GM12873 (cell line): ENCODE data around the gene SEC24A.

Experiments used
- TF ChIP-seq, protein P1 (sequence below): IDR thresholded peaks from 2 replicates; pipeline ENCODE4 v1.5.1; 2012; ENCODE audit warnings: low read depth, mild to moderate bottlenecking, moderate library complexity, low read length, control low read depth; ENCODE audit not compliant: insufficient read depth; ENCODE audit errors: missing control alignments

SEC24A gene

DNA sequence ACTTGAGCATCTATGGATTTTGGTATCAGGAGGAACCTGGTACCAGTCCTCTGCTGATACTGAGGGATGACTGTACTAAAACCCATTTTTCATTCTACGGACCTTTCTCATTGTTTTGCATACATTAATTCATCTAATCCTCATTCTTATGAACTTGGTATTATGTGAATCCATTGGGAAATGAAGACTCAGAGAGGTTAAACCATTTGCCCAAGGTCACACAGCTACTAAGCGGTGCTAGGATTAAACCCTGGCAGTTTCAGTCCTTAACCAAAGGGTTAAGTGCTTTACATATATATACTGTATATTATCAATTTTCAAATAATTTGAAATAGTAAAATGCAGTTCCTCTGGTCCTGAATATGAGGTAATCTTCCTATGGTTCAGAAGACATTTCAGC is 93.5 kb downstream of the SEC24A start:
- TF ChIP-seq, protein P1, sequence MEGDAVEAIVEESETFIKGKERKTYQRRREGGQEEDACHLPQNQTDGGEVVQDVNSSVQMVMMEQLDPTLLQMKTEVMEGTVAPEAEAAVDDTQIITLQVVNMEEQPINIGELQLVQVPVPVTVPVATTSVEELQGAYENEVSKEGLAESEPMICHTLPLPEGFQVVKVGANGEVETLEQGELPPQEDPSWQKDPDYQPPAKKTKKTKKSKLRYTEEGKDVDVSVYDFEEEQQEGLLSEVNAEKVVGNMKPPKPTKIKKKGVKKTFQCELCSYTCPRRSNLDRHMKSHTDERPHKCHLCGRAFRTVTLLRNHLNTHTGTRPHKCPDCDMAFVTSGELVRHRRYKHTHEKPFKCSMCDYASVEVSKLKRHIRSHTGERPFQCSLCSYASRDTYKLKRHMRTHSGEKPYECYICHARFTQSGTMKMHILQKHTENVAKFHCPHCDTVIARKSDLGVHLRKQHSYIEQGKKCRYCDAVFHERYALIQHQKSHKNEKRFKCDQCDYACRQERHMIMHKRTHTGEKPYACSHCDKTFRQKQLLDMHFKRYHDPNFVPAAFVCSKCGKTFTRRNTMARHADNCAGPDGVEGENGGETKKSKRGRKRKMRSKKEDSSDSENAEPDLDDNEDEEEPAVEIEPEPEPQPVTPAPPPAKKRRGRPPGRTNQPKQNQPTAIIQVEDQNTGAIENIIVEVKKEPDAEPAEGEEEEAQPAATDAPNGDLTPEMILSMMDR, result no peak

DNA sequence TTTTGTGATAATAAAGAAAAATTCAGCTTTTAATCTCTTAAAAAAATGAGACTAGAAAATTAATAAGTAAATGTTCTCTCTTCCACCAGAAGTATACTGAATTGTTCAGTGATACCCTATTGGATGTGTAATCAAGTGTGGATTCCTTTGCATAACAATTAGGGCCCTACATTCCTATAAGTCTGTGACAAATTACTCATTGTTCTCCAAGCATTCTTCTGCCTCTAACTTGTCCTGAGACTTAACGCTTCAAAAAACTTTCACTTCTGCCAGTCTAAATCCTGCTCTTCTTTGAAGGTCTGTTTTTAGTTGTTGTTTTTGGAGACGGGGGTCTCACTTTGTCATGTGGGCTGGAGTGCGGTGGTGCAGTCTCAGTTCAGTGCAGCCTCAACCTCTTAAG is 100.8 kb downstream of the SEC24A start:
- TF ChIP-seq, protein P1, result no peak

DNA sequence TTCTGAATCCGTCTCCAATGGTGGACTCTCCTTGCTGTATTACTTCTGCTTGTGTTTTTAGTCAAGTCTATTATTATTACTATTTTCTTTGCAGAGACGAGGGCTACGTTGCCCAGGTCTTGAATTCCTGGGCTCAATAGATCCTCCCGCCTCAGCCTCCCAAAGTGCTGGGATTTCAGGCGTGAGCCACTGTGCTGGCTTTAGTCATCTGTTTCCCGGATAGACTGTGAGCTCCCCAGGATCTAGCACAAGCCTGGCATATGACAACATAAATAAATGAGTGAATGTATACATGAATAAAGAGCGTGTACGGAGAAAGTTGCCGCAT is 109.6 kb downstream of the SEC24A start:
- TF ChIP-seq, protein P1, result no peak

DNA sequence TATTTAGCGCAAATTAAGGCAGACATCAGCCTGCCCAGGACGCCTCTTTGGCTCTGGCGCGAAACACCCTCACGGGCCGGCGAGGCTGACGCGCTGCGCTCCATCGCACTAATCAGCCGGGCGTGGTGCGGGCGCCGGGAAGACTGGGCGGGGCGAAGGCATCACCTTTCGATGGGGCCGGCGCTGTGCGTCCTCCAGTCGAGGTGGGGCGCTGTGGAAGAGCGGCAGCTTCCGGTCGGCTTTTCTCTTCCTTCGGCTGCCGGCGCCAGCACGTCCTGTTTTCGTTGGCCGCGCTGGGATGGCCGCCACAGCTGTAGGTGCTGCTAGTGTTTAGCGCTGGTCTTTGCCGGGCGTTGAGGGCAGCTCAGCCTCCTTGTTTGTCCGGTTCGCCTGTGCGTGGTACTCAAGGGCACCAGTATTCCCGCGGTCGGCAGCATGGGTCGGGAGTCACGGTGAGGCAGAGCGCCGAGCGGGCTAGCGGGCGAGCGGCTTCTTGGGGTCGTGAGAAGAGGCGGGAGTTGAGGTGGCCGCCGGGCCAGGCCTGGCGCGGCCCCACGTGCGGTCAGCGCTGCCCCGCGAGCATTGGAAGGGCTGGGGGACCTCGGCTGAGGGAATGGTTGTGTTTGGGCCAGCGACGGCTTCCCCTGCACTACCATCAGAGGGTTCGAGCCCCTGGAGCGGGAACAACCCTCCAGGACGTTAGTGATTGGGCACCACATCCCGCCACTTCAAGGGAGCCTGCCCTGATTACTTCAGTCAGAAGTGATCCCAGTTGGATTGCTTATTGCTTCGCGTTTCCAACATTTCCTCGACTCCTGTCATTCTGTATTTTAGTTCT is 110.1 kb downstream of the SEC24A start, which contains the start of gene DDX46:
Gene DDX46, plus strand, starts transcription at position 276 of the 838 bp plus-strand sequence. Its CDS starts 160 bp downstream, at position 436.
- TF ChIP-seq, protein P1, result peak; percentile 77

DNA sequence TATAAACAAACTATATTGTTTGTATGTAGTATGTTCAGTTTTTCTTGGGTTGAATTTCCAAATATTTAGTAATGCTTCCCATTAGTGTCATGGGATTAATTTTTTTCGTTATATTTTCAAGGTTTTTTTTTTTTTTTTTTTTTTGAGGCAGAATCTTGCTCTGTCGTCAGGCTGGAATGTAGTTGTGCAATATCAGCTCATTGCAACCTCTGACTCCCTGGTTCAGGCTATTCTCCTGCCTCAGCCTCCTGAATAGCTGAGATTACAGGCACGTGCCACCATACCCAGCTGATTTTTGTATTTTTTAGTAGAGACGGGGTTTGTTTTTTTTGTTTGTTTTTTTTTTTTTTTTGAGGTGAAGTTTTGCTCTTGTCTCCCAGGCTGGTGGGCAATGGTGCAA is 120.6 kb downstream of the SEC24A start:
- TF ChIP-seq, protein P1, result no peak

DNA sequence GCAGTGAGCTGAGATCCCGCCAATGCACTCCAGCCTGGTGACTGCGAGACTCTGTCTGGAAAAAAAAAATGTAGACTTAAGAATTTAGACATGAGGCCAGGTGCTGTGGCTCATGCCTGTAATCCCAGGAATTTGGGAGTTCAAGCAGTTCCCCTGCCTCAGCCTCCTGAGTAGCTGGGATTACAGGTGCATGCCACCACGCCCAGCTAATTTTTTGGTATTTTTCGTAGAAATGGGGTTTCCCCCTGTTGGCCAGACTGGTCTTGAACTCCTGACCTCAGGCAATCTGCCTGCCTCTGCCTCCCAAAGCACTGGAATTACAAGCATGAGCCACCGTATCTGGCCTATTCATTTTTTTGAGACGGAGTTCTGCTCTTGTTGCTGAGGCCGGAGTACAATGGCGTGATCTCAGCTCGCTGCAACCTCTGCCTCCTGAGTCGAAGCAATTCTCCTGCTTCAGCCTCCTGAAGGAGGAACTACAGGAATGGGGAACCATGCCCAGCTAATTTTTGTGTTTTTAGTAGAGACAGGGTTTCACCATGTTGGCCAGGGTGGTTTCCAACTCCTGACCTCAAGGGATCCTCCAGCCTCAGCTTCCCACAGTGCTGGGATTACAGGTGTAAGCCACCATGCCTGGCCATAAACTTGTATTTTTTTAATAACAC is 124.0 kb downstream of the SEC24A start:
- TF ChIP-seq, protein P1, result no peak

DNA sequence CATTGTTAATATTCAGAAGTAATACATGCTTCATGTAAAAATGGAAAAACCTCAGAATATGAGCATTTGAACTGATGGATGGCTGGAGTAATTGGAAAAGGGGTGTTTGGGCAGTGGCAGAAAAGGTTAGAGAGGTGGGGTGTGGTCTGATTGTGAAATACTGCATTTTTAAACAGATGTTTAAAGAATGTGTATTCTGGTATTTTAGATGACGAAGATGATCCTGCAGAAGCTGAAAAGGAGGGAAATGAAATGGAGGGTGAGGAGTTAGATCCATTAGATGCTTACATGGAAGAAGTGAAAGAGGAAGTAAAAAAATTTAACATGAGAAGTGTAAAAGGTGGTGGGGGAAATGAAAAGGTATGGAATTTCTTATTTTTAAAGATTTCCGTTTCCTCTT is 128.8 kb downstream of the SEC24A start:
- TF ChIP-seq, protein P1, result no peak
